ACC112 (cell line): Measurements from ENCODE around the gene CRIM1.

ENCODE experiments used
- H2AFZ ChIP-seq: fragments of 200-600 bp; sonication (generic); one replicate; pipeline ENCODE4 v1.6.0; 2017; ENCODE audit warnings: antibody characterized with exemption, low read length; ENCODE audit not compliant: unreplicated experiment
- H3K27ac ChIP-seq: fragments of 200-600 bp; sonication (generic); 2 replicates; pipeline ENCODE4 v1.5.1; 2014; ENCODE audit warnings: low read depth, mild to moderate bottlenecking, antibody characterized with exemption, low read length, moderate library complexity
- H3K27me3 ChIP-seq: fragments of 200-600 bp; sonication (generic); 2 replicates; pipeline ENCODE4 v1.6.1; 2014; ENCODE audit warnings: mild to moderate bottlenecking, antibody characterized with exemption, low read length, moderate library complexity, mixed read lengths; ENCODE audit not compliant: insufficient read depth
- H3K36me3 ChIP-seq: fragments of 200-600 bp; sonication (generic); 2 replicates; pipeline ENCODE4 v1.6.1; 2016; ENCODE audit warnings: mild to moderate bottlenecking, antibody characterized with exemption, low read length, moderate library complexity, mixed read lengths; ENCODE audit not compliant: insufficient read depth
- H3K4me1 ChIP-seq: fragments of 200-600 bp; sonication (generic); one replicate; pipeline ENCODE4 v1.6.1; 2016; ENCODE audit warnings: low read length, mixed read lengths; ENCODE audit not compliant: insufficient read depth, unreplicated experiment, control insufficient read depth
- H3K4me3 ChIP-seq: fragments of 200-600 bp; sonication (generic); 2 replicates; pipeline ENCODE4 v1.5.1; 2014; ENCODE audit warnings: mild to moderate bottlenecking, low read depth, low read length
- H3K79me2 ChIP-seq: fragments of 200-600 bp; sonication (generic); one replicate; pipeline ENCODE4 v1.6.0; 2016; ENCODE audit warnings: low read length; ENCODE audit not compliant: control insufficient read depth, unreplicated experiment, insufficient read depth

Gene CRIM1

GRCh38 chr2:36478999-36479398 lies 123.4 kb downstream of the CRIM1 start:
- H3K4me3 ChIP-seq: no peak overlapping the region
- no peak overlapping the region for H2AFZ ChIP-seq
- peaks cover 48% of the 10 kb centered on the region for H3K4me1 ChIP-seq
- H3K79me2 ChIP-seq: peaks cover 47% of the 10 kb centered on the region
- H3K27me3 ChIP-seq: no peaks in the 10 kb centered on the region
- peak overlapping the region; percentile 100 for H3K27ac ChIP-seq
- H3K36me3 ChIP-seq: peaks cover 95% of the 10 kb centered on the region

- H3K27ac ChIP-seq: peak overlapping the region; percentile 100
- H2AFZ ChIP-seq: no peak overlapping the region
- peaks cover 52% of the 10 kb centered on the region for H3K4me1 ChIP-seq
- H3K79me2 ChIP-seq: peaks cover 45% of the 10 kb centered on the region
- no peaks in the 10 kb centered on the region for H3K27me3 ChIP-seq
- no peak overlapping the region for H3K4me3 ChIP-seq
- H3K36me3 ChIP-seq: peaks cover 95% of the 10 kb centered on the region
Observed at GRCh38 chr2:36479406-36479805, 123.8 kb downstream of the CRIM1 start.

DNA sequence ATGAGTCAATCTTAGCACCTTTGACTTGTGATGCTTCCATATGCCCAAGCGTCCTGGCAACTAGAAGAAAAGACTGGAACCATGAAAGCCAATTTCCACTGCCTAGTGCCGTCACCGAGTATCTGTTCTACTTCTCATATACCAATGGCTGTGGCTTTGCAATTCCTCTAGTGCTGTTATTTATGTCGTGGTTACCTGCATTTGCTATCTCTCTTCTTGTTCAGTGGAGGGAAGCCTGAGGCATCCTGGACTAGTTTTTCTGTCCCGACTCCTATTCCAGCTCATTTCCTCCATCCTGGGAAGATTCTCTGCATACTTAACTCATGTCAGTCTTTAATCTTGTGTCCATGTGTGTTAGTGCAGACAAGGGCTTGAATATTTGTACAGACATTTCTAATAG lies 124.5 kb downstream of the CRIM1 start:
- Histone ChIP-seq H2AFZ (no peak overlapping the region), H3K36me3 (peaks cover 93% of the 10 kb centered on the region), H3K27me3 (no peaks in the 10 kb centered on the region), H3K4me1 (peaks cover 59% of the 10 kb centered on the region), H3K79me2 (peaks cover 49% of the 10 kb centered on the region), H3K27ac (peak overlapping the region; percentile 100), H3K4me3 (no peak overlapping the region)

DNA sequence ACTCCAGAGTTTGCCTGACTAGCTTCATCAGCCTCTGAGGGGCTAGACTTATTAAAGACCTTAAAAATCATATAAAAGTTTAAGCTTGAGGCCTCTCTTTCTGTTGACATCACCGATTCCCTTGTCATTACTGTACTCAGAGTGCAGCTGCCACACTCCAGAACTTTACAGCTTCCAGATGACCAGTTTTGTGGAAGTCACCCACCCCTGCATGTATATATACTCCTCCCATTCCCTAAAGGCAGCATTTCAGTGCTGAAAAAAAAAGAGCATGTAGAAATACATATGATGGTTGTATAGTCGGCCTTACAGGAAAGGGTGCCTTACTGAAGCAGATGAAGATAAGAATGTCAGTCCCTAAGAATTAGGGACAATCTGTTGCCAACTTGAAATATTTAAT lies 125.1 kb downstream of the CRIM1 start:
- Histone ChIP-seq H3K27ac (peak overlapping the region; percentile 100), H3K27me3 (no peaks in the 10 kb centered on the region), H3K79me2 (peaks cover 45% of the 10 kb centered on the region), H2AFZ (no peak overlapping the region), H3K4me1 (peaks cover 65% of the 10 kb centered on the region), H3K36me3 (peaks cover 87% of the 10 kb centered on the region), H3K4me3 (no peak overlapping the region)

GRCh38 chr2:36481709-36482108 lies 126.1 kb downstream of the CRIM1 start:
- peaks cover 75% of the 10 kb centered on the region for H3K4me1 ChIP-seq
- H2AFZ ChIP-seq: no peak overlapping the region
- no peaks in the 10 kb centered on the region for H3K27me3 ChIP-seq
- H3K27ac ChIP-seq: peak overlapping the region; percentile 100
- H3K79me2 ChIP-seq: peaks cover 35% of the 10 kb centered on the region
- peaks cover 76% of the 10 kb centered on the region for H3K36me3 ChIP-seq
- no peak overlapping the region for H3K4me3 ChIP-seq

GRCh38 chr2:36482576-36483214 lies 127.1 kb downstream of the CRIM1 start:
- peaks cover 77% of the 10 kb centered on the region for H3K4me1 ChIP-seq
- peaks cover 66% of the 10 kb centered on the region for H3K36me3 ChIP-seq
- peaks cover 38% of the 10 kb centered on the region for H3K79me2 ChIP-seq
- no peaks in the 10 kb centered on the region for H3K27me3 ChIP-seq
- no peak overlapping the region for H3K4me3 ChIP-seq
- H2AFZ ChIP-seq: no peak overlapping the region
- peak overlapping the region; percentile 100 for H3K27ac ChIP-seq

DNA sequence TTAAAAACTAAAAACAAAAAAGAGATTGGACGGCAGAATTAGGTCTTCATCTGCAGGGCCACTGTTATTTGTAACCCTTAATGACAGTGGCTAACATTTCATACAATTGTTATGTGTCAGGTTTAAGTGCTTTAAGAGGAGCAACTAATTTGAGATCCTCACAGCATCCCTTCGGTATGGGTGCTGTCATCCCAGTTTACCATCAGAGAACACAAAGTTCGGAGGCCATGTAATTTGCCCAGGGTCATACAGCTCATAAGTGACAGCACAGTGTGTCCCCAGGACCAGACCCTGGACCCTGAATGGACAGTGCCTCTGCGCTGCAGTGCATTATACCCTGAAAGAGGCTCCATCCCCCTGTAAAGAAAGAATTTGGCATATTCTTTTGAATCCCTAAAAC lies 127.7 kb downstream of the CRIM1 start:
- peaks cover 78% of the 10 kb centered on the region for H3K4me1 ChIP-seq
- H3K27me3 ChIP-seq: no peaks in the 10 kb centered on the region
- H3K4me3 ChIP-seq: no peak overlapping the region
- peaks cover 66% of the 10 kb centered on the region for H3K36me3 ChIP-seq
- H3K79me2 ChIP-seq: peaks cover 40% of the 10 kb centered on the region
- H3K27ac ChIP-seq: peak overlapping the region; percentile 100
- no peak overlapping the region for H2AFZ ChIP-seq

DNA sequence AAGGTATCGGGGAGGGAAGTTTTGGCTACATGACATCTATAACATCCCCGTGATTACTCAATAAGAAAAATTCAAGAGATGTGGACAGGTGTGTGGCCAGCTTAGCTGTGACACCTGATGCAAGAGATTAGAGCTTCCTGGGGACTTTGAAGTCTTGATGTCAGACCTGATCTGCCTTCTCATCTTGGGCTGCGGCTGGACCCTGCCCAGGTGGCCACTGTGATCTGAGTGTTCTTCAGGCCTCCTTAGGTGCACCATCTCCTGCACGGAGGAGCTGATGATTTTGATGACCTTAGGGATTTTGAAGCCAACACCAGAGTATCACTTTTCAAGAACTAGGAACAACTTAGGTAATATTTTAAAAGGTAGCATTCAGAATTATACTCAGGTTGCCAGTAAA lies 128.9 kb downstream of the CRIM1 start:
- Histone ChIP-seq H3K79me2 (peaks cover 39% of the 10 kb centered on the region), H3K4me3 (no peak overlapping the region), H3K36me3 (peaks cover 62% of the 10 kb centered on the region), H3K27me3 (no peaks in the 10 kb centered on the region), H3K4me1 (peaks cover 78% of the 10 kb centered on the region), H2AFZ (no peak overlapping the region), H3K27ac (peak overlapping the region; percentile 100)

DNA sequence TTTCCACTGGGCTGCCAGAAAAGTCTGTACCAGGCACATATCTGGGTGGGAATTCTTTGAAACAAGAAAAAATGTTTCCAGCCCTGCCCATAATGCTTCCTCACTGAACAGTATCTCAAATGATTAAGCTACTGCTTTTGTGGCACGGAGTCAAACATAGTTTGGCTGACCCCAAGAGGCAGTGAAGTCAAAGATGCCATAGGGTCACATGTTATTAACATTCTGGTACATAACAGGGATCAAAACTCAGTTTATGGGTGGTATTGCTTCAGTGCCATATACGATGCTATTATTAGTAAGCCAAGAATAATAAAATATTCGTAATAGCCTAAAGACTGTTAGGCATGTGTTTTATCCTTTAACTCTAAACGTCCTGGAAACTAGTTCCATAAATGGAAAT lies 129.9 kb downstream of the CRIM1 start:
- peaks cover 87% of the 10 kb centered on the region for H3K4me1 ChIP-seq
- H2AFZ ChIP-seq: no peak overlapping the region
- H3K36me3 ChIP-seq: peaks cover 56% of the 10 kb centered on the region
- H3K27me3 ChIP-seq: no peaks in the 10 kb centered on the region
- H3K4me3 ChIP-seq: peak overlapping the region; percentile 29; the same call in 1 of the 2 replicates
- peaks cover 43% of the 10 kb centered on the region for H3K79me2 ChIP-seq
- peak overlapping the region; percentile 100 for H3K27ac ChIP-seq

- Histone ChIP-seq H3K79me2 (peaks cover 46% of the 10 kb centered on the region), H2AFZ (no peak overlapping the region), H3K27ac (peak overlapping the region; percentile 100), H3K27me3 (no peaks in the 10 kb centered on the region), H3K4me1 (peaks cover 95% of the 10 kb centered on the region), H3K4me3 (peak overlapping the region; percentile 29), H3K36me3 (peaks cover 56% of the 10 kb centered on the region)
Observed at GRCh38 chr2:36486521-36487044, 131.0 kb downstream of the CRIM1 start.

DNA sequence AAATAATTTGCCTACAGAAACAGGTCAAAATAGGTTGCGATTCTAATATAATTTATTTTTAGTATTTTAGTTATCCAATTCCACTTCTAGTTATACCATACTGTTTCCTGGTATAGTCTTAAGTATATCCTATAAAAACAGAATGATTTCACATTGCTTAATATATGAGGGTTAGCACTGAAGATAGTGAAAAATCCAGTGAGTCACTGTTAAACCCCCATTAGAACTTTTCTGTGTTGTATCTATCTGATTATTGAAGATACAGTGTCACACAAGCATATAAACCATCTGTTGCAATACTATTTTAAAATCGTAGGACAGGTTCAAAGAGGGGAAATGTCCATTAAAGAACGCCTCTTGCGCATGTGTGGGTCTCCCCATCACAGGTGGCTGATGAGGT lies 132.4 kb downstream of the CRIM1 start:
- Histone ChIP-seq H3K27ac (peak overlapping the region; percentile 100), H3K4me1 (peaks cover 90% of the 10 kb centered on the region)

More for the DNA sequence above, 132.4 kb downstream of the CRIM1 start:
- Histone ChIP-seq H3K27me3 (no peaks in the 10 kb centered on the region), H2AFZ (no peak overlapping the region), H3K36me3 (peaks cover 43% of the 10 kb centered on the region), H3K4me3 (no peak overlapping the region; the same call in 1 of the 2 replicates), H3K79me2 (peaks cover 48% of the 10 kb centered on the region)
